GM18870 (cell line): ENCODE results near the gene IQSEC3.
"Not testable (repeated sequence)": the region's sequence is repeated elsewhere in the genome, so short reads cannot be mapped to it uniquely, and the experiment has no call there.

Experiments
- ATAC-seq: cut with Tn5 transposase; IDR thresholded peaks from one replicate; pipeline ENCODE4 v1.9.1; 2021; ENCODE audit warnings: moderate library complexity; ENCODE audit not compliant: unreplicated experiment

IQSEC3 gene

GRCh38 chr12:177336-177979 is 110.9 kb downstream of the IQSEC3 start:
- no peak for ATAC-seq

GRCh38 chr12:177980-178828 is 111.6 kb downstream of the IQSEC3 start:
- no peak for ATAC-seq

- no peak for ATAC-seq
These were observed 112.2 kb downstream of the IQSEC3 start for GRCh38 chr12:178829-179109.

GRCh38 chr12:179131-179884 is 112.7 kb downstream of the IQSEC3 start:
- ATAC-seq = no peak

- no peak for ATAC-seq
These were observed 113.3 kb downstream of the IQSEC3 start for GRCh38 chr12:179885-180284.

GRCh38 chr12:180445-180844 is 113.9 kb downstream of the IQSEC3 start:
- no peak for ATAC-seq

- ATAC-seq = no peak
These were observed 115.4 kb downstream of the IQSEC3 start for GRCh38 chr12:181921-182320.

- ATAC-seq = no peak
These were observed 115.9 kb downstream of the IQSEC3 start for GRCh38 chr12:182381-182892.

GRCh38 chr12:184811-185575 is 118.4 kb downstream of the IQSEC3 start:
- ATAC-seq = no peak

GRCh38 chr12:185576-185955 is 119.0 kb downstream of the IQSEC3 start:
- no peak for ATAC-seq

GRCh38 chr12:186006-186625 is 119.5 kb downstream of the IQSEC3 start:
- ATAC-seq = no peak

- not testable (repeated sequence) for ATAC-seq
These were observed 121.7 kb downstream of the IQSEC3 start for GRCh38 chr12:187986-188909.

GRCh38 chr12:188910-189621 is 122.5 kb downstream of the IQSEC3 start:
- ATAC-seq = no peak

- ATAC-seq = no peak
These were observed 123.0 kb downstream of the IQSEC3 start for GRCh38 chr12:189622-189962.

- no peak for ATAC-seq
These were observed 124.3 kb downstream of the IQSEC3 start for GRCh38 chr12:190881-191280.

- ATAC-seq = no peak
These were observed 125.0 kb downstream of the IQSEC3 start for GRCh38 chr12:191541-191940.

- ATAC-seq = no peak
These were observed 126.7 kb downstream of the IQSEC3 start for GRCh38 chr12:193261-193660.

- ATAC-seq = no peak
These were observed 127.7 kb downstream of the IQSEC3 start for GRCh38 chr12:194276-194675.

GRCh38 chr12:195156-195555 is 128.6 kb downstream of the IQSEC3 start:
- no peak for ATAC-seq
